Sigmoid colon (tissue), 4 donors: ENCODE results near the gene ANKS1A.

ENCODE experiments used
- CTCF ChIP-seq, 4 experiments: fragments of 450-650 bp in 3 of 4; fragments of 200-600 bp in 1 of 4; IDR thresholded peaks; one replicate each; pipeline ENCODE4 v1.5.1; 2016 to 2019; ENCODE audit warnings: antibody characterized with exemption in 4 of 4, mild to moderate bottlenecking in 3 of 4, moderate library complexity in 2 of 4
- EP300 ChIP-seq, 4 donors: sonication (generic); formaldehyde crosslinking; IDR thresholded peaks; one replicate each; pipeline ENCODE4 v1.6.1; 2017; ENCODE audit warnings: antibody characterized with exemption in 4 of 4
- POLR2A ChIP-seq, 2 donors: fragments of 450-650 bp; IDR thresholded peaks; one replicate each; pipeline ENCODE4 v1.6.1; 2016; ENCODE audit warnings: antibody characterized with exemption in 2 of 2, mild to moderate bottlenecking in 2 of 2, moderate library complexity in 2 of 2
- POLR2AphosphoS5 ChIP-seq, 4 donors: sonication (generic); formaldehyde crosslinking; IDR thresholded peaks; one replicate each; pipeline ENCODE4 v1.6.1; 2017; ENCODE audit warnings: antibody characterized with exemption in 4 of 4

DNA sequence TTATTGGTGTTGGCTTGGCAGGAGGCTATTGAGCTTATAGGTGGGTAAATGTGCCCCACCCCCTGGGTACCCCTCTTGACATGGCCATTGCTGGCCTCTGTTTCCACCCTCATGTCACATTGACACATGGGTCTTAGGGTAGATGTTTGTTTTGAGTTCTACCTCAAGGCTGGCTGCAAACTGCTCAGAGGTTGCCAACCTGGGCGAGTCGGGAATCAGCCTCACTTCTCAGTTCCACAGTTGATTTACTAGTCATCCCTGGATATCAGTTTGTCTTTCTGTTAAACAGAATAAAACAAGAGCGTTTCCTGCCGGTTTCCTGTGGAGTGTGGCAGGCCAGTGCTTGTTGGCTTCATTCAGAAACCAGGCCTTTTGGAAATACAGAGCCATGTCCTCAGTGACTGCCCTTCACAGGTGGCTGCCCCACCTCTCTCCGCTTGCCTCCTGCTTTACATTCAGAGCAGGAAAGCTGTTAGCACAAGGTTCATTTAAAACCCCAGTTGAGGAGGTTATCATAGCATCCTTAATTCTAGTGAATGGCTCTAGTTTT, 146.5 kb downstream of the ANKS1A start:
- TF ChIP-seq POLR2AphosphoS5 (IDR thresholded peaks at IDR 0.05) (no peak), POLR2A (IDR thresholded peaks at IDR 0.05) (no peak), CTCF (IDR thresholded peaks at IDR 0.05) (no peak), EP300 (IDR thresholded peaks at IDR 0.05) (no peak)
